HEK293 (cell line): Measurements from ENCODE around the gene GDPD5.

Experiments
- CTCF ChIA-PET: fragments of 350-600 bp; formaldehyde crosslinking; extraction: SDS; loops from one replicate; lab custom pipeline; 2021; ENCODE audit warnings: antibody characterized with exemption; lab: Yijun Ruan, JAX
- POLR2A ChIA-PET: fragments of 300-600 bp; formaldehyde crosslinking; extraction: SDS; loops from one replicate; lab custom pipeline; 2020; ENCODE audit warnings: antibody characterized with exemption, inconsistent platforms; lab: Yijun Ruan, JAX
- H3K27ac ChIP-seq: fragments of 200-500 bp; sonication (Bioruptor generic); 2 replicates; pipeline ENCODE4 v1.5.1; 2014; ENCODE audit warnings: low read depth, low read length, control low read depth, inconsistent platforms; ENCODE audit errors: extremely low read depth
- H3K36me3 ChIP-seq, 2 experiments: fragments of 200-500 bp in 1 of 2; sonication (Bioruptor generic) in 1 of 2; 1 replicate in 1 of 2; 2 replicates in 1 of 2; pipeline ENCODE4 v1.5.1; 2014 to 2017; ENCODE audit warnings: inconsistent platforms in 2 of 2, low read length in 2 of 2; ENCODE audit not compliant: control insufficient read depth in 2 of 2, insufficient read depth in 1 of 2
- H3K4me1 ChIP-seq: fragments of 200-500 bp; sonication (Bioruptor generic); 2 replicates; pipeline ENCODE4 v1.5.1; 2014; ENCODE audit warnings: mild to moderate bottlenecking, low read length, inconsistent platforms; ENCODE audit not compliant: control insufficient read depth, insufficient read depth
- H3K4me3 ChIP-seq: 2 replicates; pipeline ENCODE4 v1.5.1; 2011; ENCODE audit warnings: low read depth, mild to moderate bottlenecking, control low read depth, low read length, moderate library complexity
- H3K9me3 ChIP-seq: fragments of 200-500 bp; sonication (Bioruptor generic); 2 replicates; pipeline ENCODE4 v1.5.1; 2014; ENCODE audit warnings: low read depth, low read length, inconsistent platforms; ENCODE audit not compliant: control insufficient read depth, insufficient read depth
- GFI1B ChIP-seq: fragments of 450-650 bp; formaldehyde crosslinking; IDR thresholded peaks from 2 replicates; pipeline ENCODE4 v1.5.1; 2016; ENCODE audit warnings: missing biosample characterization, missing genetic modification characterization
- KLF17 ChIP-seq: fragments of 450-650 bp; formaldehyde crosslinking; IDR thresholded peaks from 2 replicates; pipeline ENCODE4 v1.5.1; 2016; ENCODE audit warnings: missing biosample characterization, missing genetic modification characterization
- MEIS1 ChIP-seq: sonication (generic); formaldehyde crosslinking; IDR thresholded peaks from 2 replicates; pipeline ENCODE4 v1.8.1; 2022; ENCODE audit warnings: missing genetic modification reagents, mild to moderate bottlenecking, borderline replicate concordance
- ZIC2 ChIP-seq: fragments of 450-650 bp; formaldehyde crosslinking; IDR thresholded peaks from 2 replicates; pipeline ENCODE4 v1.5.1; 2016; ENCODE audit warnings: missing biosample characterization, missing genetic modification characterization
- ZNF121 ChIP-seq: fragments of 450-650 bp; formaldehyde crosslinking; IDR thresholded peaks from 2 replicates; pipeline ENCODE4 v1.5.1; 2016; ENCODE audit warnings: missing biosample characterization, missing genetic modification characterization
- ZNF157 ChIP-seq: fragments of 450-650 bp; formaldehyde crosslinking; IDR thresholded peaks from 2 replicates; pipeline ENCODE4 v1.5.1; 2016; ENCODE audit warnings: missing biosample characterization, missing genetic modification characterization
- ZNF292 ChIP-seq: fragments of 450-650 bp; formaldehyde crosslinking; IDR thresholded peaks from 2 replicates; pipeline ENCODE4 v1.5.1; 2016; ENCODE audit warnings: low read depth, missing biosample characterization, missing genetic modification characterization, borderline replicate concordance
- ZNF426 ChIP-seq: fragments of 450-650 bp; formaldehyde crosslinking; IDR thresholded peaks from 2 replicates; pipeline ENCODE4 v1.5.1; 2017; ENCODE audit warnings: missing biosample characterization, missing genetic modification characterization, mild to moderate bottlenecking, inconsistent platforms, moderate library complexity
- ZNF529 ChIP-seq: fragments of 450-650 bp; formaldehyde crosslinking; IDR thresholded peaks from 2 replicates; pipeline ENCODE4 v1.5.1; 2017; ENCODE audit warnings: missing genetic modification characterization, missing biosample characterization; ENCODE audit not compliant: insufficient replicate concordance
- ZNF645 ChIP-seq: fragments of 450-650 bp; formaldehyde crosslinking; IDR thresholded peaks from 2 replicates; pipeline ENCODE4; 2016; ENCODE audit warnings: missing biosample characterization, missing genetic modification characterization
- ZNF658 ChIP-seq: fragments of 450-650 bp; formaldehyde crosslinking; IDR thresholded peaks from 2 replicates; pipeline ENCODE4; 2016; ENCODE audit warnings: missing biosample characterization, missing genetic modification characterization
- ZNF701 ChIP-seq: fragments of 450-650 bp; formaldehyde crosslinking; IDR thresholded peaks from 2 replicates; pipeline ENCODE4 v1.5.1; 2016; ENCODE audit warnings: missing biosample characterization, missing genetic modification characterization
- TF ChIP-seq, protein P1 (sequence below): fragments of 450-650 bp; formaldehyde crosslinking; IDR thresholded peaks from 2 replicates; pipeline ENCODE4 v1.5.1; 2016; ENCODE audit warnings: missing biosample characterization, missing genetic modification characterization

The GDPD5 gene

GRCh38 chr11:75387736-75388294, 137.9 kb downstream of the GDPD5 start (continued):
- TF ChIP-seq ZNF645 (no peak), ZNF121 (tag by site-specific recombination) (peak; percentile 84)

DNA sequence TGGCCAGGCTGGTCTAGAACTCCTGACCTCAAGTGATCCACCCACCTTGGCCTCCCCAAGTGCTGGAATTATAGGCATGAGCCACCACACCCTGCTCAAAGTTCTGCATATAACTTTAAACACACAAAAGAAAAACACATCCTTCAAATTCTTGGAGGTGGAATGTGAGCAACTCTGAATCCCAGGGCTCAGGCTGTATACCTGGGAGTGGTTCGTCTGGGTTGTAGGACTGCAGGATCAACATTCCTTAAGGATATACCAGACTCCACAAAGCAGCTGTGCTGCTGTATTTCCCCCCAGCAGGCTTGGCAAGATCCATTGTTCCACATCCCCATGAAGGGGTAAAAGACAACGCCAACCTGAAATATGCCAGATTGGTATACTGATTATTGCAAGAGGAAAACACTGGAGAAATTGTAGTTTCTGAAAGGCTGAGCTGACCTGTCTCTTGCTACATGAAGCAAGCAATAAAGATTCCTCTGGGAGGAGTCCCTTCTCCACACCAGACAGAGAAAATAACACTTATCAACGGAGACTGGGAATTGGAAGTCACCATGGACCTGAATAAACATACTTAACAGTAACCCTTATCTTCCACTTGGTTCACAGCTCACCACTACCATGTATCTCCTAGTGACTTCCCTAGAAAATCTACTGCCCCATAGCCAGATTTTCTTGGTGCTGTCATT, 138.7 kb downstream of the GDPD5 start:
- no peak for TF ChIP-seq MEIS1
- TF ChIP-seq ZNF426 (tag by site-specific recombination) = no peak
- TF ChIP-seq ZNF645 = no peak
- no peak for TF ChIP-seq ZIC2
- no peak for TF ChIP-seq ZNF292 (tag by site-specific recombination)
- TF ChIP-seq, protein P1, sequence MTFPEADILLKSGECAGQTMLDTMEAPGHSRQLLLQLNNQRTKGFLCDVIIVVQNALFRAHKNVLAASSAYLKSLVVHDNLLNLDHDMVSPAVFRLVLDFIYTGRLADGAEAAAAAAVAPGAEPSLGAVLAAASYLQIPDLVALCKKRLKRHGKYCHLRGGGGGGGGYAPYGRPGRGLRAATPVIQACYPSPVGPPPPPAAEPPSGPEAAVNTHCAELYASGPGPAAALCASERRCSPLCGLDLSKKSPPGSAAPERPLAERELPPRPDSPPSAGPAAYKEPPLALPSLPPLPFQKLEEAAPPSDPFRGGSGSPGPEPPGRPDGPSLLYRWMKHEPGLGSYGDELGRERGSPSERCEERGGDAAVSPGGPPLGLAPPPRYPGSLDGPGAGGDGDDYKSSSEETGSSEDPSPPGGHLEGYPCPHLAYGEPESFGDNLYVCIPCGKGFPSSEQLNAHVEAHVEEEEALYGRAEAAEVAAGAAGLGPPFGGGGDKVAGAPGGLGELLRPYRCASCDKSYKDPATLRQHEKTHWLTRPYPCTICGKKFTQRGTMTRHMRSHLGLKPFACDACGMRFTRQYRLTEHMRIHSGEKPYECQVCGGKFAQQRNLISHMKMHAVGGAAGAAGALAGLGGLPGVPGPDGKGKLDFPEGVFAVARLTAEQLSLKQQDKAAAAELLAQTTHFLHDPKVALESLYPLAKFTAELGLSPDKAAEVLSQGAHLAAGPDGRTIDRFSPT (tag by site-specific recombination) = no peak
- no peak for TF ChIP-seq ZNF701
- TF ChIP-seq GFI1B (tag by site-specific recombination) = no peak
- TF ChIP-seq ZNF157 (tag by site-specific recombination) = no peak
- no peak for TF ChIP-seq KLF17 (tag by site-specific recombination)
- TF ChIP-seq ZNF658 (tag by site-specific recombination) = no peak
- no peak for TF ChIP-seq ZNF529 (tag by site-specific recombination)
- no peak overlapping the region for H3K27ac ChIP-seq
- H3K4me1 ChIP-seq = no peaks in the 10 kb centered on the region
- no peak overlapping the region for H3K4me3 ChIP-seq
- H3K36me3 ChIP-seq = no peaks in the 10 kb centered on the region
- POLR2A ChIA-PET = no interaction called here
- CTCF ChIA-PET = interaction anchor here (0.7 to 10.9 kb wide), 9 partner anchors 13 to 145 kb away, joined by 3 to 209 read pairs (median 10); no protein-coding TSS in a partner anchor
- no peaks in the 10 kb centered on the region for H3K9me3 ChIP-seq
